Lower leg skin (tissue), 3 donors: ENCODE results near the gene SLC2A6.

Experiments
- POLR2A ChIP-seq, 2 donors: fragments of 450-650 bp; IDR thresholded peaks; one replicate each; pipeline ENCODE4 v1.6.1; 2016 to 2017; ENCODE audit warnings: antibody characterized with exemption in 2 of 2, mild to moderate bottlenecking in 1 of 2, moderate library complexity in 1 of 2
- TF ChIP-seq, protein P1 (sequence below), 3 donors: fragments of 450-650 bp; IDR thresholded peaks; one replicate each; pipeline ENCODE4 v1.5.1; 2016; ENCODE audit warnings: antibody characterized with exemption in 3 of 3, mild to moderate bottlenecking in 3 of 3, moderate library complexity in 2 of 3

GRCh38 chr9:133509179-133510083 lies 30.5 kb upstream of the SLC2A6 start:
- TF ChIP-seq, protein P1, sequence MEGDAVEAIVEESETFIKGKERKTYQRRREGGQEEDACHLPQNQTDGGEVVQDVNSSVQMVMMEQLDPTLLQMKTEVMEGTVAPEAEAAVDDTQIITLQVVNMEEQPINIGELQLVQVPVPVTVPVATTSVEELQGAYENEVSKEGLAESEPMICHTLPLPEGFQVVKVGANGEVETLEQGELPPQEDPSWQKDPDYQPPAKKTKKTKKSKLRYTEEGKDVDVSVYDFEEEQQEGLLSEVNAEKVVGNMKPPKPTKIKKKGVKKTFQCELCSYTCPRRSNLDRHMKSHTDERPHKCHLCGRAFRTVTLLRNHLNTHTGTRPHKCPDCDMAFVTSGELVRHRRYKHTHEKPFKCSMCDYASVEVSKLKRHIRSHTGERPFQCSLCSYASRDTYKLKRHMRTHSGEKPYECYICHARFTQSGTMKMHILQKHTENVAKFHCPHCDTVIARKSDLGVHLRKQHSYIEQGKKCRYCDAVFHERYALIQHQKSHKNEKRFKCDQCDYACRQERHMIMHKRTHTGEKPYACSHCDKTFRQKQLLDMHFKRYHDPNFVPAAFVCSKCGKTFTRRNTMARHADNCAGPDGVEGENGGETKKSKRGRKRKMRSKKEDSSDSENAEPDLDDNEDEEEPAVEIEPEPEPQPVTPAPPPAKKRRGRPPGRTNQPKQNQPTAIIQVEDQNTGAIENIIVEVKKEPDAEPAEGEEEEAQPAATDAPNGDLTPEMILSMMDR (IDR thresholded peaks at IDR 0.05): no peak
- no peak for TF ChIP-seq POLR2A (IDR thresholded peaks at IDR 0.05)
